Hepatocyte (in vitro differentiated cells): ENCODE results near the gene MYLK3. TPM values are rescaled to one million over a fixed set of nuclear protein-coding genes. Genes with fewer than 3 reads are reported as not detected.

Experiments used
- DNase-seq: peaks from one replicate; pipeline ENCODE4 v3.0.0-alpha.2; 2016; ENCODE audit warnings: low spot score
- H2AFZ ChIP-seq: fragments of 200-600 bp; sonication (generic); 2 replicates; pipeline ENCODE4 v1.6.0; 2016; ENCODE audit warnings: antibody characterized with exemption, mild to moderate bottlenecking
- H3K27ac ChIP-seq: fragments of 200-600 bp; sonication (generic); 2 replicates; pipeline ENCODE4 v1.5.1; 2016; ENCODE audit warnings: mild to moderate bottlenecking
- H3K27me3 ChIP-seq: fragments of 200-600 bp; sonication (generic); 2 replicates; pipeline ENCODE4 v1.6.1; 2016
- H3K36me3 ChIP-seq: fragments of 200-600 bp; sonication (generic); replicated peaks from 2 replicates; pipeline ENCODE4 v1.5.1; 2016; ENCODE audit warnings: low read depth; ENCODE audit not compliant: insufficient read depth
- H3K4me1 ChIP-seq: fragments of 200-600 bp; sonication (generic); 2 replicates; pipeline ENCODE4 v1.5.1; 2016; ENCODE audit warnings: mild to moderate bottlenecking, moderate library complexity; ENCODE audit not compliant: insufficient read depth
- H3K4me2 ChIP-seq: fragments of 200-600 bp; sonication (generic); 2 replicates; pipeline ENCODE4 v1.6.0; 2016
- H3K4me3 ChIP-seq: fragments of 200-600 bp; sonication (generic); 2 replicates; pipeline ENCODE4 v1.5.1; 2016; ENCODE audit warnings: mild to moderate bottlenecking
- H3K79me2 ChIP-seq: fragments of 200-600 bp; sonication (generic); 2 replicates; pipeline ENCODE4 v1.6.0; 2017; ENCODE audit warnings: mild to moderate bottlenecking
- H3K9me2 ChIP-seq: fragments of 200-600 bp; sonication (generic); replicated peaks from 2 replicates; pipeline ENCODE4 v1.6.0; 2017; ENCODE audit warnings: mild to moderate bottlenecking; ENCODE audit not compliant: insufficient read depth
- H3K9me3 ChIP-seq: fragments of 200-600 bp; sonication (generic); 2 replicates; pipeline ENCODE4 v1.5.1; 2016; ENCODE audit warnings: low read depth, mild to moderate bottlenecking
- H4K20me1 ChIP-seq: fragments of 200-600 bp; sonication (generic); 2 replicates; pipeline ENCODE4 v1.6.0; 2016; ENCODE audit warnings: mild to moderate bottlenecking; ENCODE audit not compliant: insufficient read depth, poor library complexity, severe bottlenecking
- CTCF ChIP-seq: fragments of 200-600 bp; sonication (generic); IDR thresholded peaks from 2 replicates; pipeline ENCODE4 v1.5.1; 2016; ENCODE audit warnings: antibody characterized with exemption, mild to moderate bottlenecking; ENCODE audit not compliant: poor library complexity
- EZH2 ChIP-seq: fragments of 200-600 bp; sonication (generic); IDR thresholded peaks from 2 replicates; pipeline ENCODE4 v1.6.1; 2016; ENCODE audit warnings: antibody characterized with exemption, mild to moderate bottlenecking, borderline replicate concordance
- EZH2phosphoT487 ChIP-seq: fragments of 200-600 bp; sonication (generic); IDR thresholded peaks from one replicate; pipeline ENCODE4 v1.6.1; 2018; ENCODE audit warnings: antibody characterized with exemption, mild to moderate bottlenecking, low read depth, moderate library complexity; ENCODE audit not compliant: unreplicated experiment, severe bottlenecking
- WGBS: methylation state at CpG from one replicate; pipeline ENCODE4 v1.1.6; 2016; ENCODE audit warnings: low lambda C conversion rate; ENCODE audit errors: missing lambda C conversion rate; 5-methylcytosine and 5-hydroxymethylcytosine counted together
- polyA plus RNA-seq: library from polyadenylated mRNA; unstranded; fragments of >200 nt; fragmentation: Nextera tagmentation; extraction: Ambion mirVana; gene quantifications from 2 replicates; pipeline ENCODE4 v1.2.1, GENCODE V29; 2016
- total RNA-seq: library from RNA; depleted of rRNA; stranded (reverse); fragments of >200 nt; gene quantifications from 2 replicates; pipeline ENCODE4 v1.2.3, GENCODE V29; 2014

MYLK3 gene
- total and polyA plus RNA-seq, 2 experiments from 2014 or later, result 1.9 to 6.5 TPM

- no peak overlapping the region for H3K4me3 ChIP-seq
- H3K4me2 ChIP-seq, result no peak overlapping the region
- no peak for DNase-seq
- H3K79me2 ChIP-seq, result no peaks in the 10 kb centered on the region
- WGBS, result 93% methylated on average over 7 of the region's 7 CpGs
- no peak overlapping the region for H3K27ac ChIP-seq
- H3K4me1 ChIP-seq, result peaks cover 22% of the 10 kb centered on the region
- H4K20me1 ChIP-seq, result no peaks in the 10 kb centered on the region
- H3K9me3 ChIP-seq, result no peaks in the 10 kb centered on the region
- H3K36me3 ChIP-seq, result no peaks in the 10 kb centered on the region
- no peak overlapping the region for H2AFZ ChIP-seq
- TF ChIP-seq EZH2phosphoT487, result no peak
- no peak for TF ChIP-seq CTCF
- TF ChIP-seq EZH2, result no peak
- no peaks in the 10 kb centered on the region for H3K9me2 ChIP-seq
- H3K27me3 ChIP-seq, result no peaks in the 10 kb centered on the region
Measured at GRCh38 chr16:46751381-46751780, 3.2 kb upstream of the MYLK3 start.

GRCh38 chr16:46748775-46749705, 896 bp upstream of the MYLK3 start:
- 77% methylated on average over 20 of the region's 20 CpGs for WGBS
- Histone ChIP-seq H4K20me1 (no peaks in the 10 kb centered on the region), H3K9me2 (no peaks in the 10 kb centered on the region), H3K4me3 (no peak overlapping the region), H3K4me2 (no peak overlapping the region), H3K4me1 (peaks cover 22% of the 10 kb centered on the region), H3K79me2 (no peaks in the 10 kb centered on the region), H2AFZ (no peak overlapping the region), H3K27ac (no peak overlapping the region), H3K36me3 (no peaks in the 10 kb centered on the region), H3K27me3 (no peaks in the 10 kb centered on the region), H3K9me3 (no peaks in the 10 kb centered on the region)
- peak; percentile 32 for DNase-seq
- TF ChIP-seq CTCF, result no peak
- no peak for TF ChIP-seq EZH2phosphoT487
- TF ChIP-seq EZH2, result no peak

DNA sequence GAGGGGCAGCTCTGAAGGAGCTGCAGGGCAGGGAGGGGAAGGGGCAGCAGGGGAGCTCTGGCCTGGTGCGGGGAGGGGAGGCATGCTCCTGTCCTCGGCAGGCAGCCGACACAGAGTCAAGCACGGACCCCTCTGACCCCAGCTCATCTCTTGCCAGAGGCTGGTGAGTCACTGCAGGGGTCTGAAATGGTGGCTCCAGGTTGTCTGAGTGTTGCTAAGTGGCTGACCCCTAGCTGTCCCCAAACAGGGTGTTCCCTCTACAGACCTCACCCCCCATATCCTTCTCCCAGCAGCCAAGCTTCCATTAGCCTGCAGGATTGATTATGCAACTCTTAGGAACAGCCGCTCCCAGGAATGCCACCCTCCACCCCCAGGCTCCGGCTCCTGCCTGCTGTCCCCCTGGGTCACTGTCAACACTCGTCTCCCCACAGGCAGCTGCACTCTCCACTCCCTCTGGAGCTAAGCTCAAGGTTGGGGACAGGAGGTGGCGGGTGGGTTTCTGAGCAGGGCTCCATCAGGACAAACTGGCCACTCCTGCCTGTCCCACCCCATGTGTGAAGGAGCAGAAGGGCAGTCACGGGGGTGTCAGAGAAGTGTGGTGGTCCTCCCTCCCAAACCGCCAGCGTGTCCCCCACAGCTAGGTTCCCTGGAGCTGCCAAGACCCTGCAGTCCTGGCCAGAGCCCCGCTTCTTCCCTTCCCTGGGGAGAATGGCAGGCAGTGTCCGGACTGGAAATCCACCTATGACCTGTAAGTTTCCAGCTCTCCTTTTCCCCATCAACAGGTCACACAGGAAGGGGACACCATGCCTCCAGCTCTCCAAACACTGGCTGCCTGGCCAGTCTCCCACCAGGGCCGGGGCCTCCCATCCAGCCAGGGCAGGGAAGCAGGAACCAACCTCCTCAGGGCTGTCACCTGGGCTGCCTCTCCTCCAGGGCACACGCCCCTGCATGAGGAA, 1.0 kb downstream of the MYLK3 start:
- Histone ChIP-seq H3K27ac (no peak overlapping the region), H3K4me2 (no peak overlapping the region), H3K79me2 (no peaks in the 10 kb centered on the region), H3K36me3 (no peaks in the 10 kb centered on the region), H3K27me3 (no peaks in the 10 kb centered on the region), H3K4me3 (no peak overlapping the region), H4K20me1 (no peaks in the 10 kb centered on the region), H3K9me3 (no peaks in the 10 kb centered on the region), H3K9me2 (no peaks in the 10 kb centered on the region), H3K4me1 (peaks cover 22% of the 10 kb centered on the region), H2AFZ (no peak overlapping the region)
- no peak for DNase-seq
- 69% methylated on average over 15 of the region's 15 CpGs for WGBS
- TF ChIP-seq EZH2, result no peak
- no peak for TF ChIP-seq CTCF
- no peak for TF ChIP-seq EZH2phosphoT487
